ENCODE measurements around the gene CHN1.
A peak's percentile ranks its signal among the peaks of the same experiment; 100 is the strongest.

CHN1 gene

DNA sequence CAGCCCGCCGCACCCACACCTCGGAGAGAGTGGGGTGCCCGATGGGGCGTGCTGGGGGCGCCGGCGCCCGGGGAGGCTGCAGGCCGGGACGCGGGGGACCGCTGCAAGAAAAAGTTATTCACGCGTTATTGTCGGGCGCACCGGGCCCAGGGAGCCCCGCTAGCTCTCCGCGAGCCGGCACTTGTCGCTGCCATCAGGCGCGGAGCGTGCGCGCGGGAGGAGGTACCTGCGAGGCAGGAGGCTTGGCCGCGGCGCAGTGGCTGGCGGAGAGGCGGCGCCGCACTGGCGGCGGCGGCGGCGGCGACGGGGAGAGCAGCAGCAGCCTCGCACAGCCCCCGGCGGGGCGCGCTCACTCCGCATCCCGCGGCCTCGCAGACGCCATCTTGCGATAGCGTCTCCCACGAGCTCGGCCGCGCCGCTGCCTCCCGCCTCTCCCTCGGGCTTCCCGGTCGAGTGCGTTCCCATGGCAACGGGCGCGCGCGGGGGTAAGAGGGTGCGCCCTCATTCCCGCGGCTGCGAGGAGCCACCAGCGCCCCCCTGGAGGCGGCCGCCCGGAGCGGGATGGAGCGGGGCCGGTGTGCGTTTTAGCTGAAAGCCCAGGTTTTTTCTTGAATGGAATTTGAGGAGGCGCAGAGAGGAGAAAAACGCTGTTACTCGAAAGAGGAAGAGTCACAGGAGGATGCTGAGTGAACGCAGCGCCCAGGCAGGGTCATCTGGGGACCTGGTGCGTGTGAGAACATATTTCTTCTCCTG is at the start of gene CHN1:
Gene CHN1, minus strand, starts transcription at position 402 of the 753 bp plus-strand sequence. CDS start 469 bp downstream, outside the sequence.
- TF ChIP-seq, protein P1, sequence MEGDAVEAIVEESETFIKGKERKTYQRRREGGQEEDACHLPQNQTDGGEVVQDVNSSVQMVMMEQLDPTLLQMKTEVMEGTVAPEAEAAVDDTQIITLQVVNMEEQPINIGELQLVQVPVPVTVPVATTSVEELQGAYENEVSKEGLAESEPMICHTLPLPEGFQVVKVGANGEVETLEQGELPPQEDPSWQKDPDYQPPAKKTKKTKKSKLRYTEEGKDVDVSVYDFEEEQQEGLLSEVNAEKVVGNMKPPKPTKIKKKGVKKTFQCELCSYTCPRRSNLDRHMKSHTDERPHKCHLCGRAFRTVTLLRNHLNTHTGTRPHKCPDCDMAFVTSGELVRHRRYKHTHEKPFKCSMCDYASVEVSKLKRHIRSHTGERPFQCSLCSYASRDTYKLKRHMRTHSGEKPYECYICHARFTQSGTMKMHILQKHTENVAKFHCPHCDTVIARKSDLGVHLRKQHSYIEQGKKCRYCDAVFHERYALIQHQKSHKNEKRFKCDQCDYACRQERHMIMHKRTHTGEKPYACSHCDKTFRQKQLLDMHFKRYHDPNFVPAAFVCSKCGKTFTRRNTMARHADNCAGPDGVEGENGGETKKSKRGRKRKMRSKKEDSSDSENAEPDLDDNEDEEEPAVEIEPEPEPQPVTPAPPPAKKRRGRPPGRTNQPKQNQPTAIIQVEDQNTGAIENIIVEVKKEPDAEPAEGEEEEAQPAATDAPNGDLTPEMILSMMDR (IDR thresholded peaks at IDR 0.05; ENCODE audit: unreplicated experiment in 3 of 3) = no peak
- peaks cover 31% of the 10 kb centered on the region for H3K27me3 Mint-ChIP-seq (ENCODE audit: low read depth)
- H3K36me3 Mint-ChIP-seq (ENCODE audit: low read depth) = no peaks in the 10 kb centered on the region
- peaks cover 8% of the 10 kb centered on the region for H3K4me1 Mint-ChIP-seq
- peak within 1 kb of the TSS; percentile 45 to 93 (median 90) for H3K27ac Mint-ChIP-seq
- no peaks in the 10 kb centered on the region for H3K9me3 Mint-ChIP-seq
- H3K4me3 Mint-ChIP-seq = peak within 1 kb of the TSS; percentile 95 to 98 (median 97)

DNA sequence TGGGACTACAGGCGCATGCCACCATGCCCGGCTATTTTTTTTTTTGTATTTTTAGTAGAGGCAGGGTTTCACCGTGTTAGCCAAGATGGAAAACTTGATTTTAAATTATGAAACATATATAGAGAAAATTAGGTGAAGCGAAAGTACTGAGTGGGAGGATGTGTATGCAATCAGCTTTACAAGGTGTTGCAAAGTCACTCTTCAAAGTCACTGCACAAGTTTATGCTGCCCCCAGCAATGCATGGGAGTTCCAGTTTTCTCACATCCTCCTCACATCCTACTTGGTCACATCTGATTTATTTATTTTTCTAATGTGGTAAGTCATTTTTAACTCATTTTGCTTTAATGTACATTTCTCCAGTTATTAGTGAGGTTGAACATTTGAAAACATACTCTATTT is 49.2 kb upstream of the CHN1 start:
- Mint-ChIP-seq H3K9me3 (no peaks in the 10 kb centered on the region), H3K4me1 (no peaks in the 10 kb centered on the region), H3K4me3 (no peak overlapping the region), H3K36me3 (ENCODE audit: low read depth) (peaks cover 11% of the 10 kb centered on the region), H3K27ac (no peak overlapping the region), H3K27me3 (ENCODE audit: low read depth) (no peaks in the 10 kb centered on the region)
- TF ChIP-seq, protein P1 (IDR thresholded peaks at IDR 0.05; ENCODE audit: unreplicated experiment in 3 of 3) = no peak

DNA sequence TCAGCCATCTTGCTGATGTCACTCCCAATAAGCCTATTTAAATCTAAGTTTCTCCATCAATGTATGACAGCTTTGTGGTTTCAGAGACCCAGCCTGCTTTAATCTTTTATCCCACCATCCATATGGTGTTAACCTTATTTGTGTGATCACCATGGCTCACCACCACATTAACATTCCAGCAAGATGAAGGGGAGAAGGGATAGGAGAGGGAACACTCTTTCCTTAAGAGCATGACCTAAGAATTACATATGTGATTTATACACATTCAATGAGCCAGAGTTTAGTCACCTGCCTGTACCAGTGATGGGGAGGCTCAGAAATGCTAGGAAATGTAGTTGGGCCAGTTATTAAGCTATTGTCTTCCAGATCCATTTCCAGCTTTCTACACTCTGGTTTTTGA is 44.5 kb upstream of the CHN1 start:
- Mint-ChIP-seq H3K36me3 (ENCODE audit: low read depth) (peaks cover 4% of the 10 kb centered on the region), H3K27ac (no peak overlapping the region), H3K9me3 (peaks cover 6% of the 10 kb centered on the region), H3K4me1 (no peaks in the 10 kb centered on the region), H3K27me3 (ENCODE audit: low read depth) (peaks cover 3% of the 10 kb centered on the region), H3K4me3 (no peak overlapping the region)
- TF ChIP-seq, protein P1 (IDR thresholded peaks at IDR 0.05; ENCODE audit: unreplicated experiment in 3 of 3) = no peak

GRCh38 chr2:175048275-175048674 is 43.1 kb upstream of the CHN1 start:
- Mint-ChIP-seq H3K4me3 (no peak overlapping the region), H3K36me3 (ENCODE audit: low read depth) (peaks cover 4% of the 10 kb centered on the region)

GRCh38 chr2:175039490-175039889 is 34.3 kb upstream of the CHN1 start:
- no peaks in the 10 kb centered on the region for H3K27me3 Mint-ChIP-seq (ENCODE audit: low read depth)

More at GRCh38 chr2:175048275-175048674, 43.1 kb upstream of the CHN1 start:
- H3K27ac Mint-ChIP-seq = no peak overlapping the region
- H3K9me3 Mint-ChIP-seq = peaks cover 10% of the 10 kb centered on the region
- TF ChIP-seq, protein P1 (IDR thresholded peaks at IDR 0.05; ENCODE audit: unreplicated experiment in 3 of 3) = no peak
- H3K4me1 Mint-ChIP-seq = no peaks in the 10 kb centered on the region
- H3K27me3 Mint-ChIP-seq (ENCODE audit: low read depth) = peaks cover 3% of the 10 kb centered on the region

More at GRCh38 chr2:175039490-175039889, 34.3 kb upstream of the CHN1 start:
- Mint-ChIP-seq H3K9me3 (peaks cover 5% of the 10 kb centered on the region), H3K36me3 (ENCODE audit: low read depth) (no peaks in the 10 kb centered on the region), H3K27ac (no peak overlapping the region), H3K4me1 (no peaks in the 10 kb centered on the region), H3K4me3 (no peak overlapping the region)
- TF ChIP-seq, protein P1 (IDR thresholded peaks at IDR 0.05; ENCODE audit: unreplicated experiment in 3 of 3) = no peak
